ENCODE results near the gene SELL. TPM values are rescaled to one million over a fixed set of nuclear protein-coding genes. Genes with fewer than 3 reads are reported as not detected.
"Not testable (repeated sequence)": the region's sequence is repeated elsewhere in the genome, so short reads cannot be mapped to it uniquely, and the experiment has no call there.

Gene SELL
- total RNA-seq, 1 donor from 2014 or later: 1.0 TPM

- no peak for ATAC-seq
Measured at GRCh38 chr1:169701261-169702005, 10.0 kb downstream of the SELL start.

- ATAC-seq: no peak
Measured at GRCh38 chr1:169699707-169700106, 11.7 kb downstream of the SELL start.

DNA sequence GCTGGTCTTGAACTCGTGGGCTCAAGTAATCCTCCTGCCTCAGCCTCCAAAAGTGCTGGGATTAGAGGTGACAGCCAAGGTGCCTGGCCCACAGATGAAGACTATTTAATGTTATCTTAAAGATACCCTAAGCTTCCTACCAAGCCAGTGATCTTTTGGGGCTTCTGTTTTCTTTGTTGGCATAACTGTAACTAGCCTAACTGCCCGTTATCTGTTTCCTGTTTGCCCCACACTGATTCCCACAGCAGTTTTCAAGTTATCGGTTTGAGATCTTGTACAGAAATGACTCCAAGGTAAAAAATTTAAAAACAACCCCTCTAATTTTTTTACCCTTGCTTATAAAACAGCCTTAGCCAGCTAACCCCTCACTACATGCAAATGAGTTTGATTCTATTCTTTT is 12.4 kb downstream of the SELL start:
- no peak for ATAC-seq

GRCh38 chr1:169697755-169698154 is 13.7 kb downstream of the SELL start:
- no peak for ATAC-seq

- no peak for ATAC-seq
Measured at GRCh38 chr1:169696273-169697100, 14.9 kb downstream of the SELL start.

GRCh38 chr1:169694304-169695075 is 16.9 kb downstream of the SELL start:
- ATAC-seq: peak; percentile 20

- ATAC-seq: no peak
Measured at GRCh38 chr1:169692756-169693460, 18.5 kb downstream of the SELL start.

DNA sequence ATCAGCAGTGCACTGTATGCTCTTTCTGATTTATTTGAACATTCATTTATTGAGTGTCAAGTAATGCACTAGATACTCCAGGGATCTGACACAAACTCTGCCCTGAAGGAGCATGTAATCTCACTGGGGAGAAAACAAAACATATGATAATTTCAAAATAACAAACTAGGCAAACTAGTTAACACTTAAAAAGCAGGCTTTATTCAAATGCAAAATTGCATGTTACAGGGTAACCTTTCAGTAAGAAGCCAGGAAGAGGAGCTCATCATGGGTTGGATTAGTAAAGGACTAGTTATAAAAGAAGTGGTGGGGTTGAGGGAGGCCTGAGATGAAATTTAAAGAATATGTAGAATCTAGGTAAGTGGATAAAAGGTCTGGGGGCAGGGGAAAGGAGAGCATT is 20.9 kb downstream of the SELL start:
- ATAC-seq: no peak

- ATAC-seq: no peak
Measured at GRCh38 chr1:169689395-169689794, 22.0 kb downstream of the SELL start.

- not testable (repeated sequence) for ATAC-seq
Measured at GRCh38 chr1:169688377-169688776, 23.0 kb downstream of the SELL start.

DNA sequence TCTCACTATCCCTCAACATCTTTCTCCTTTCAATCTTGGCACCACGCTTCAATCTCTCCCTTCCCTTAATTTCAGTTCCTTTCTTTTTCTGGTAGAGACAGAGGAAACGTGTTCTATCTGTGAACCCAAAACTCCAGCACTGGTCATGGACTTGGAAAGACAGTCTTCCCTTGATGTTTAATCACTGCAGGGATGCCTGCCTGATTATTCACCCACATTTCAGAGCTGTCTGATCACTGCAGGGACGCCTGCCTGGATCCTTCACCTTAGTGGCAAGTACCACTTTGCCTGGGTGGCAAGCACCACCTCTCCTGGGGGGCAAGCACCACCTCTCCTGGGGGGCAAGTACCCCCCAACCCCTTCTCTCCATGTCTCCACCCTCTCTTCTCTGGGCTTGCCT is 27.8 kb downstream of the SELL start:
- ATAC-seq: no peak

DNA sequence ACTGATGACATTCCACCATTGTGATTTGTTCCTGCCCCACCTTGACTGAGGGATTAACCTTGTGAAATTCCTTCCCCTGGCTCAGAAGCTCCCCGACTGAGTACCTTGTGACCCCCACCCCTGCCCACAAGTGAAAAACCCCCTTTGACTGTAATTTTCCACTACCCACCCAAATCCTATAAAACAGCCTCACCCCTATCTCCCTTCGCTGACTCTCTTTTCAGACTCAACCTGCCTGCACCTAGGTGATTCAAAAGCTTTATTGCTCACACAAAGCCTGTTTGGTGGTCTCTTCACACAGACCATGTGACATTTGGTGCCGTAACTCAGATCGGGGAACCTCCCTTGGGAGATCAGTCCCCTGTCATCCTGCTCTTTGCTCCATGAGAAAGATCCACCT is 28.3 kb downstream of the SELL start:
- not testable (repeated sequence) for ATAC-seq

- ATAC-seq: no peak
Measured at GRCh38 chr1:169682071-169682470, 29.3 kb downstream of the SELL start.

DNA sequence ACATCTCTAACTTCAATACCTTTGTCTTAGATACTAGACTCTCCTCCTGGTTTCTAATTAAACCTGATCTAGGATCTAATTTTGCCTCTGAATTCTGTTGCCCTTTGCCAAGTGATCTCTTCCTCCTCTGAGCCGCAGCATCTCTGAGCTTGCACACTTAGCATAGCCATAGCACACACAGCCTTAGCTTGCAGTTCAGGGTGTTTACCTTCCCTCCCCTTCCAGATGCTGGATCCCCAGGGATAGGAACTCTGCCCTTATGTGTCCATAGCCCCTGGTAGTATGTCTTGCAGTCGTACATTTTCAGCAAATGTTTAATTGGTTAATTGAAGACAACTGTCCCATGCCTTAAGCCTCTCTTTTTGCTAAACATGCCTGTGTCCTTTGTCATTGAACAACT is 30.3 kb downstream of the SELL start:
- ATAC-seq: no peak

GRCh38 chr1:169680377-169681019 is 30.9 kb downstream of the SELL start:
- peak; percentile 47 for ATAC-seq

DNA sequence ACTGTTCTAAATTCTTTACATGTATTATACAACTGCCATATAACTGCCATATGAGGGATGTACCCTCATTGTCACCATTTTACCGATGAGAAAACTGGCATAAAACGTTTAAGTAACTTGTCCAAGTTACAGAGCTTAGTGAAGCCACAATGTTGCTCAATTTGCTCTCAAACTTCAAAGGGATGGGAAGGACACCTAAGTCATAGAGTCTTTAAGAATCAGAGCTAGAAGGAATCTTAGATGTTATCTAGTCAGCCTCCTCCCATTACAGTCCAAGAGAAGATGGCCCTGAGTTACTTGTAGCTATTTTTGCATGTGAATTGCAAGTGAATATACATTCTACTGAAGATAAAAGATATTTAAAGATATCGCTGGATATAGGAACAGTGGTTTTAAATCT is 31.7 kb downstream of the SELL start:
- ATAC-seq: no peak

- no peak for ATAC-seq
Measured at GRCh38 chr1:169676001-169676400, 35.4 kb downstream of the SELL start.

- ATAC-seq: no peak
Measured at GRCh38 chr1:169670836-169671235, 40.6 kb downstream of the SELL start.

- ATAC-seq: not testable (repeated sequence)
Measured at GRCh38 chr1:169670244-169670643, 41.2 kb downstream of the SELL start.

DNA sequence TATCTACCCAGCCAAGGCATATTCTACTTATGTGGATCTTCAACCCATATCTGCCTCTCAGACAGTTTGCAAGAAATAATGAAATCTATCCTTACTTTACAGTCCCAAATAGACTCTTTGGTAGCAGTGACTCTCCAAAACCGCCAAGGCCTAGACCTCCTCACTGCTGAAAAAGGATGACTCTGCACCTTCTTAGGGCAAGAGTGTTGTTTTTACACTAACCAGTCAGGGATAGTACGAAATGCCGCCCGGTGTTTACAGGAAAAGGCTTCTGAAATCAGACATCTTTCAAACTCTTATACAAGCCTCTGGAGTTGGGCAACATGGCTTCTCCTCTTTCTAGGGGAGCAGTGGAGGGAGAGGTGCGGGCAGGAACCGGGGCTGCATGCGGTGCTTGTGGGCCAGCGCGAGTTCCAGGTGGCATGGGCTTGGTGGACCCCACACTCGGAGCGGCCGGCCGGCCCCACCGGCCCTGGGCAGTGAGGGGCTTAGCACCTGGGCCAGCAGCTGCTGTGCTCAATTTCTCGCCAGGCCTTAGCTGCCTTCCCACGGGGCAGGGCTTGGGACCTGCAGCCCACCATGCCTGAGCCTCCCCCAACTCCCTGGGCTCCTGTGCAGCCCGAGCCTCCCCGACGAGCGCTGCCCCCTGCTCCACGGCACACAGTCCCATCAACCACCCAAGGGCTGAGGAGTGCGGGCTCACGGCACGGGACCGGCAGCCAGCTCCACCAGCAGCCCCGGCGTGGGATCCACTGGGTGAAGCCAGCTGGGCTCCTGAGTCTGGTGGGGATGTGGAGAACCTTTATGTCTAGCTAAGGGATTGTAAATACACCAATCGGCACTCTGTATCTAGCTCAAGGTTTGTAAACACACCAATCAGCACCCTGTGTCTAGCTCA is 43.5 kb downstream of the SELL start:
- not testable (repeated sequence) for ATAC-seq

DNA sequence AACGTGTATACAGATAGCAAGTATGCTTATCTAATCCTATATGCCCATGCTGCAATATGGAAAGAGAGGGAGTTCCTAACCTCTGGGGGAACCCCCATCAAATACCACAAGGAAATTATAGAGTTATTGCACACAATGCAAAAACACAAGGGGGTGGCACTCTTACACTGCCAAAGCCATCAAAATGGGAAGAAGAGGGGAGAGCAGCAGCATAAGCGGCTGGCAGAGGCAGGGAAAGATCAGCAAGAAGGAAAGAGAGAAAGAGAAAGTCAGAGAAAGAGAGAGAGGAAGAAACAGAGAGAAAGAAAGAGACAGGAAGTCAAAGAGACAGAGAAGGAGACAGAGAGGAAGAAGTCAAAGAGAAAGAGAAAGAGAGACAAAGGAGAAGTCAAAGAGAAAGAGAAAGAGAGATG is 44.2 kb downstream of the SELL start:
- ATAC-seq: not testable (repeated sequence)
